ENCODE data around the gene PDP2. TPM values are rescaled to one million over a fixed set of nuclear protein-coding genes. Genes with fewer than 3 reads are reported as not detected.

PDP2 gene
- total RNA-seq, 2 donors from 2014 or later: 4.8 to 6.2 TPM

GRCh38 chr16:66915041-66915440 is 34.7 kb downstream of the PDP2 start:
- no peak overlapping the region for H3K27ac ChIP-seq
- peaks cover 0 to 6% of the 10 kb centered on the region in 2 donors for H3K4me1 ChIP-seq (ENCODE audit: control insufficient read depth in 1 of 2, low read depth in 2 of 2)
- TF ChIP-seq CTCF (IDR thresholded peaks at IDR 0.05): no peak
- H3K4me3 ChIP-seq: no peak overlapping the region
- no peak for ATAC-seq (ENCODE audit: insufficient number of reproducible peaks, low FRiP score, low read depth)
- no peaks in the 10 kb centered on the region for H3K36me3 ChIP-seq
- no peaks in the 10 kb centered on the region for H3K9me3 ChIP-seq
- no peak for DNase-seq (ENCODE audit: low spot score)
- H3K27me3 ChIP-seq (replicated peaks; ENCODE audit: insufficient read depth): no peaks in the 10 kb centered on the region

GRCh38 chr16:66916518-66916917 is 36.2 kb downstream of the PDP2 start:
- ATAC-seq (ENCODE audit: insufficient number of reproducible peaks, low FRiP score, low read depth) (no peak), DNase-seq (ENCODE audit: low spot score) (no peak)
- H3K27me3 ChIP-seq (replicated peaks; ENCODE audit: insufficient read depth): no peaks in the 10 kb centered on the region
- H3K4me1 ChIP-seq (ENCODE audit: control insufficient read depth in 1 of 2, low read depth in 2 of 2): peaks cover 0 to 7% of the 10 kb centered on the region in 2 donors
- no peak overlapping the region for H3K4me3 ChIP-seq
- no peak overlapping the region for H3K27ac ChIP-seq
- H3K9me3 ChIP-seq: no peaks in the 10 kb centered on the region
- H3K36me3 ChIP-seq: no peaks in the 10 kb centered on the region
- TF ChIP-seq CTCF (IDR thresholded peaks at IDR 0.05): no peak

GRCh38 chr16:66917741-66918140 is 37.4 kb downstream of the PDP2 start:
- no peak for TF ChIP-seq CTCF (IDR thresholded peaks at IDR 0.05)
- Histone ChIP-seq H3K27ac (no peak overlapping the region), H3K4me1 (ENCODE audit: control insufficient read depth in 1 of 2, low read depth in 2 of 2) (peaks cover 6 to 19% of the 10 kb centered on the region in 2 donors), H3K36me3 (peaks cover 7% of the 10 kb centered on the region), H3K27me3 (replicated peaks; ENCODE audit: insufficient read depth) (no peaks in the 10 kb centered on the region), H3K4me3 (no peak overlapping the region), H3K9me3 (no peaks in the 10 kb centered on the region)
- ATAC-seq (ENCODE audit: insufficient number of reproducible peaks, low FRiP score, low read depth): no peak
- DNase-seq (ENCODE audit: low spot score): no peak

- TF ChIP-seq CTCF (IDR thresholded peaks at IDR 0.05): no peak
- ATAC-seq (ENCODE audit: insufficient number of reproducible peaks, low FRiP score, low read depth): no peak
- Histone ChIP-seq H3K27me3 (replicated peaks; ENCODE audit: insufficient read depth) (no peaks in the 10 kb centered on the region), H3K36me3 (peaks cover 7% of the 10 kb centered on the region), H3K9me3 (no peaks in the 10 kb centered on the region), H3K27ac (no peak overlapping the region), H3K4me1 (ENCODE audit: control insufficient read depth in 1 of 2, low read depth in 2 of 2) (peaks cover 9 to 26% of the 10 kb centered on the region in 2 donors), H3K4me3 (no peak overlapping the region)
- DNase-seq (ENCODE audit: low spot score): no peak
Observed at GRCh38 chr16:66918355-66918754, 38.0 kb downstream of the PDP2 start.

- no peak within 1 kb of the TSS for H3K27ac ChIP-seq
- H3K36me3 ChIP-seq: peaks cover 7% of the 10 kb centered on the region
- no peaks in the 10 kb centered on the region for H3K9me3 ChIP-seq
- no peak within 1 kb of the TSS for H3K4me3 ChIP-seq
- DNase-seq (ENCODE audit: low spot score) (no peak), ATAC-seq (ENCODE audit: insufficient number of reproducible peaks, low FRiP score, low read depth) (no peak)
- TF ChIP-seq CTCF (IDR thresholded peaks at IDR 0.05): no peak
- no peaks in the 10 kb centered on the region for H3K27me3 ChIP-seq (replicated peaks; ENCODE audit: insufficient read depth)
- peaks cover 9 to 30% of the 10 kb centered on the region in 2 donors for H3K4me1 ChIP-seq (ENCODE audit: control insufficient read depth in 1 of 2, low read depth in 2 of 2)
Observed at GRCh38 chr16:66918803-66919568, 38.7 kb downstream of the PDP2 start, which contains the start of gene CDH16. Gene CDH16 (minus strand): TSS chr16:66918885. CDS start chr16:66918065, 820 bp downstream.

All from thoracic aorta (tissue), 2 donors.